Measurements from ENCODE around the gene MACROD2.

GRCh38 chr20:15612198-15612597 is 1616.9 kb downstream of the MACROD2 start:
- TF ChIP-seq, protein P1, sequence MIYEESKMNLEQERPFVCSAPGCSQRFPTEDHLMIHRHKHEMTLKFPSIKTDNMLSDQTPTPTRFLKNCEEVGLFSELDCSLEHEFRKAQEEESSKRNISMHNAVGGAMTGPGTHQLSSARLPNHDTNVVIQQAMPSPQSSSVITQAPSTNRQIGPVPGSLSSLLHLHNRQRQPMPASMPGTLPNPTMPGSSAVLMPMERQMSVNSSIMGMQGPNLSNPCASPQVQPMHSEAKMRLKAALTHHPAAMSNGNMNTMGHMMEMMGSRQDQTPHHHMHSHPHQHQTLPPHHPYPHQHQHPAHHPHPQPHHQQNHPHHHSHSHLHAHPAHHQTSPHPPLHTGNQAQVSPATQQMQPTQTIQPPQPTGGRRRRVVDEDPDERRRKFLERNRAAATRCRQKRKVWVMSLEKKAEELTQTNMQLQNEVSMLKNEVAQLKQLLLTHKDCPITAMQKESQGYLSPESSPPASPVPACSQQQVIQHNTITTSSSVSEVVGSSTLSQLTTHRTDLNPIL (CRISPR knock-in tag; IDR thresholded peaks at IDR 0.05; ENCODE audit: low read depth) = no peak
- TF ChIP-seq BACH2 (CRISPR knock-in tag; IDR thresholded peaks at IDR 0.05; ENCODE audit: borderline replicate concordance) (no peak), ZNF8 (CRISPR knock-in tag; IDR thresholded peaks at IDR 0.05) (no peak), ZFP3 (CRISPR knock-in tag; IDR thresholded peaks at IDR 0.05) (no peak), ZNF565 (CRISPR knock-in tag; conservative IDR thresholded peaks at IDR 0.05; ENCODE audit: low read depth) (no peak), ARNTL (CRISPR knock-in tag; IDR thresholded peaks at IDR 0.05; ENCODE audit: borderline replicate concordance, low read depth) (no peak), SNAI2 (CRISPR knock-in tag; IDR thresholded peaks at IDR 0.05) (no peak), TCF4 (CRISPR knock-in tag; IDR thresholded peaks at IDR 0.05; ENCODE audit: borderline replicate concordance) (no peak), ISL1 (CRISPR knock-in tag; IDR thresholded peaks at IDR 0.05) (peak; percentile 47; the same call in 1 of the 2 replicates), CSDC2 (CRISPR knock-in tag; IDR thresholded peaks at IDR 0.05) (no peak), ZC3H10 (CRISPR knock-in tag; IDR thresholded peaks at IDR 0.05) (no peak), ZFP30 (CRISPR knock-in tag; IDR thresholded peaks at IDR 0.05) (no peak), RARB (CRISPR knock-in tag; IDR thresholded peaks at IDR 0.05) (no peak)
- TF ChIP-seq, protein P2, sequence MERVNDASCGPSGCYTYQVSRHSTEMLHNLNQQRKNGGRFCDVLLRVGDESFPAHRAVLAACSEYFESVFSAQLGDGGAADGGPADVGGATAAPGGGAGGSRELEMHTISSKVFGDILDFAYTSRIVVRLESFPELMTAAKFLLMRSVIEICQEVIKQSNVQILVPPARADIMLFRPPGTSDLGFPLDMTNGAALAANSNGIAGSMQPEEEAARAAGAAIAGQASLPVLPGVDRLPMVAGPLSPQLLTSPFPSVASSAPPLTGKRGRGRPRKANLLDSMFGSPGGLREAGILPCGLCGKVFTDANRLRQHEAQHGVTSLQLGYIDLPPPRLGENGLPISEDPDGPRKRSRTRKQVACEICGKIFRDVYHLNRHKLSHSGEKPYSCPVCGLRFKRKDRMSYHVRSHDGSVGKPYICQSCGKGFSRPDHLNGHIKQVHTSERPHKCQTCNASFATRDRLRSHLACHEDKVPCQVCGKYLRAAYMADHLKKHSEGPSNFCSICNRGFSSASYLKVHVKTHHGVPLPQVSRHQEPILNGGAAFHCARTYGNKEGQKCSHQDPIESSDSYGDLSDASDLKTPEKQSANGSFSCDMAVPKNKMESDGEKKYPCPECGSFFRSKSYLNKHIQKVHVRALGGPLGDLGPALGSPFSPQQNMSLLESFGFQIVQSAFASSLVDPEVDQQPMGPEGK (CRISPR knock-in tag; IDR thresholded peaks at IDR 0.05; ENCODE audit: borderline replicate concordance) = no peak
